ENCODE data around the gene NOX5.

GRCh38 chr15:68985361-68985891, 29.1 kb upstream of the NOX5 start:
- no peak for TF ChIP-seq CTCF (IDR thresholded peaks at IDR 0.05)
- no peak for TF ChIP-seq POLR2A (IDR thresholded peaks at IDR 0.05)
